ENCODE data around the gene MORN1.
"Not testable (repeated sequence)": the region's sequence is repeated elsewhere in the genome, so short reads cannot be mapped to it uniquely, and the experiment has no call there.

GRCh38 chr1:2331580-2331979 lies 59.8 kb downstream of the MORN1 start:
- TF ChIP-seq POLR2AphosphoS5, POLR2A, TAF1, SPI1, POU2F2 (IDR thresholded peaks at IDR 0.05; ENCODE audit: low read depth, low read length): not testable (repeated sequence)

All from GM12891 (cell line).